ENCODE measurements around the gene MRPL4.
"Not testable (repeated sequence)": the region's sequence is repeated elsewhere in the genome, so short reads cannot be mapped to it uniquely, and the experiment has no call there.

The MRPL4 gene

GRCh38 chr19:10266706-10267105 is 14.7 kb downstream of the MRPL4 start:
- Mint-ChIP-seq H3K4me1 (peaks cover 22% of the 10 kb centered on the region), H3K36me3 (ENCODE audit: low read depth) (peaks cover under 1% of the 10 kb centered on the region), H3K9me3 (no peaks in the 10 kb centered on the region), H3K27me3 (no peaks in the 10 kb centered on the region), H3K27ac (no peak overlapping the region), H3K4me3 (no peak overlapping the region)
- no peak for DNase-seq
- no peak for ATAC-seq

- H3K27me3 Mint-ChIP-seq: no peaks in the 10 kb centered on the region
- DNase-seq (no peak), ATAC-seq (no peak)
- H3K4me1 Mint-ChIP-seq: peaks cover 33% of the 10 kb centered on the region
- H3K36me3 Mint-ChIP-seq (ENCODE audit: low read depth): peaks cover 8% of the 10 kb centered on the region
- no peaks in the 10 kb centered on the region for H3K9me3 Mint-ChIP-seq
- H3K27ac Mint-ChIP-seq: no peak overlapping the region
- no peak overlapping the region for H3K4me3 Mint-ChIP-seq
Measured at GRCh38 chr19:10268071-10268470, 16.1 kb downstream of the MRPL4 start.

GRCh38 chr19:10269333-10270179 is 17.5 kb downstream of the MRPL4 start:
- H3K4me1 Mint-ChIP-seq: peaks cover 37% of the 10 kb centered on the region
- peak; percentile 94 for DNase-seq
- peak overlapping the region; percentile 89 for H3K27ac Mint-ChIP-seq
- no peaks in the 10 kb centered on the region for H3K9me3 Mint-ChIP-seq
- peak; percentile 65 for ATAC-seq
- H3K4me3 Mint-ChIP-seq: peak overlapping the region; percentile 85
- H3K27me3 Mint-ChIP-seq: no peaks in the 10 kb centered on the region
- peaks cover 13% of the 10 kb centered on the region for H3K36me3 Mint-ChIP-seq (ENCODE audit: low read depth)

- Mint-ChIP-seq H3K4me3 (peak overlapping the region; percentile 85), H3K4me1 (peaks cover 43% of the 10 kb centered on the region), H3K27ac (peak overlapping the region; percentile 89), H3K9me3 (no peaks in the 10 kb centered on the region), H3K27me3 (no peaks in the 10 kb centered on the region), H3K36me3 (ENCODE audit: low read depth) (peaks cover 19% of the 10 kb centered on the region)
- DNase-seq (peak; percentile 87), ATAC-seq (peak; percentile 73)
Measured at GRCh38 chr19:10270180-10270615, 18.2 kb downstream of the MRPL4 start.

- ATAC-seq (peak; percentile 66), DNase-seq (peak; percentile 84)
- Mint-ChIP-seq H3K4me3 (peak within 1 kb of the TSS; percentile 85), H3K27ac (peak within 1 kb of the TSS; percentile 89), H3K9me3 (no peaks in the 10 kb centered on the region), H3K4me1 (peaks cover 45% of the 10 kb centered on the region), H3K36me3 (ENCODE audit: low read depth) (peaks cover 22% of the 10 kb centered on the region), H3K27me3 (no peaks in the 10 kb centered on the region)
Measured at GRCh38 chr19:10270616-10271394, 18.8 kb downstream of the MRPL4 start, which contains the start of gene ICAM1. Gene ICAM1, plus strand, starts transcription at chr19:10271120. Its CDS starts 40 bp downstream, at chr19:10271160.

GRCh38 chr19:10271543-10272086 is 19.6 kb downstream of the MRPL4 start:
- peak overlapping the region; percentile 85 for H3K4me3 Mint-ChIP-seq
- H3K36me3 Mint-ChIP-seq (ENCODE audit: low read depth): peaks cover 22% of the 10 kb centered on the region
- peak; percentile 57 for DNase-seq
- no peaks in the 10 kb centered on the region for H3K27me3 Mint-ChIP-seq
- H3K4me1 Mint-ChIP-seq: peaks cover 45% of the 10 kb centered on the region
- H3K27ac Mint-ChIP-seq: peak overlapping the region; percentile 89
- ATAC-seq: no peak
- no peaks in the 10 kb centered on the region for H3K9me3 Mint-ChIP-seq

GRCh38 chr19:10274589-10274988 is 22.6 kb downstream of the MRPL4 start:
- ATAC-seq (no peak), DNase-seq (no peak)
- no peaks in the 10 kb centered on the region for H3K27me3 Mint-ChIP-seq
- H3K4me1 Mint-ChIP-seq: peaks cover 55% of the 10 kb centered on the region
- H3K4me3 Mint-ChIP-seq: peak overlapping the region; percentile 33
- H3K27ac Mint-ChIP-seq: no peak overlapping the region
- no peaks in the 10 kb centered on the region for H3K9me3 Mint-ChIP-seq
- H3K36me3 Mint-ChIP-seq (ENCODE audit: low read depth): peaks cover 38% of the 10 kb centered on the region

- Mint-ChIP-seq H3K27ac (no peak overlapping the region), H3K4me1 (peaks cover 31% of the 10 kb centered on the region), H3K27me3 (no peaks in the 10 kb centered on the region), H3K4me3 (no peak overlapping the region), H3K9me3 (no peaks in the 10 kb centered on the region), H3K36me3 (ENCODE audit: low read depth) (peaks cover 42% of the 10 kb centered on the region)
- DNase-seq (no peak), ATAC-seq (no peak)
Measured at GRCh38 chr19:10277795-10278589, 26.0 kb downstream of the MRPL4 start.

- peaks cover 46% of the 10 kb centered on the region for H3K36me3 Mint-ChIP-seq (ENCODE audit: low read depth)
- DNase-seq (no peak), ATAC-seq (no peak)
- H3K9me3 Mint-ChIP-seq: no peaks in the 10 kb centered on the region
- H3K4me3 Mint-ChIP-seq: no peak overlapping the region
- H3K4me1 Mint-ChIP-seq: peaks cover 31% of the 10 kb centered on the region
- no peak overlapping the region for H3K27ac Mint-ChIP-seq
- no peaks in the 10 kb centered on the region for H3K27me3 Mint-ChIP-seq
Measured at GRCh38 chr19:10278935-10279334, 26.9 kb downstream of the MRPL4 start.

GRCh38 chr19:10279737-10280442 is 27.9 kb downstream of the MRPL4 start:
- peaks cover 47% of the 10 kb centered on the region for H3K36me3 Mint-ChIP-seq (ENCODE audit: low read depth)
- no peak overlapping the region for H3K4me3 Mint-ChIP-seq
- no peaks in the 10 kb centered on the region for H3K27me3 Mint-ChIP-seq
- H3K9me3 Mint-ChIP-seq: no peaks in the 10 kb centered on the region
- ATAC-seq (no peak), DNase-seq (no peak)
- no peak overlapping the region for H3K27ac Mint-ChIP-seq
- H3K4me1 Mint-ChIP-seq: peaks cover 24% of the 10 kb centered on the region

GRCh38 chr19:10282043-10282442 is 30.0 kb downstream of the MRPL4 start:
- H3K9me3 Mint-ChIP-seq, ATAC-seq, H3K4me3 Mint-ChIP-seq, DNase-seq, H3K27me3 Mint-ChIP-seq, H3K27ac Mint-ChIP-seq: not testable (repeated sequence)
- Mint-ChIP-seq H3K4me1 (peaks cover 35% of the 10 kb centered on the region), H3K36me3 (ENCODE audit: low read depth) (peaks cover 57% of the 10 kb centered on the region)

GRCh38 chr19:10283301-10284064 is 31.5 kb downstream of the MRPL4 start:
- H3K4me1 Mint-ChIP-seq: peaks cover 38% of the 10 kb centered on the region

More at GRCh38 chr19:10283301-10284064, 31.5 kb downstream of the MRPL4 start:
- Mint-ChIP-seq H3K27me3 (peaks cover 8% of the 10 kb centered on the region), H3K36me3 (ENCODE audit: low read depth) (peaks cover 49% of the 10 kb centered on the region), H3K4me3 (no peak overlapping the region), H3K9me3 (no peaks in the 10 kb centered on the region), H3K27ac (no peak overlapping the region)
- DNase-seq (no peak), ATAC-seq (no peak)
